Hypothalamus (tissue), 51 donors: Measurements from ENCODE around the gene ZFHX3.

Source experiments
- DNase-seq, 51 donors: peaks; one replicate each; lab custom pipeline; 2025; lab: John Stamatoyannopoulos, UW

Gene ZFHX3

GRCh38 chr16:73069581-73070262 lies 21.8 kb upstream of the ZFHX3 start:
- no peak for DNase-seq

- peak in 1 of 51 donors; percentile 29 for DNase-seq
Measured at GRCh38 chr16:73068541-73069401, 20.8 kb upstream of the ZFHX3 start.

GRCh38 chr16:73067671-73068540 lies 20.0 kb upstream of the ZFHX3 start:
- no peak for DNase-seq

GRCh38 chr16:73066927-73067670 lies 19.2 kb upstream of the ZFHX3 start:
- DNase-seq, result no peak

- peak in 1 of 51 donors; percentile 22 for DNase-seq
Measured at GRCh38 chr16:73066331-73066926, 18.5 kb upstream of the ZFHX3 start.

GRCh38 chr16:73065632-73066330 lies 17.9 kb upstream of the ZFHX3 start:
- DNase-seq, result no peak

- DNase-seq, result no peak
Measured at GRCh38 chr16:73064994-73065545, 17.1 kb upstream of the ZFHX3 start.

- DNase-seq, result peak in 1 of 51 donors; percentile 8
Measured at GRCh38 chr16:73064212-73064993, 16.5 kb upstream of the ZFHX3 start.

- no peak for DNase-seq
Measured at GRCh38 chr16:73063854-73064211, 15.9 kb upstream of the ZFHX3 start.

GRCh38 chr16:73062743-73063733 lies 15.1 kb upstream of the ZFHX3 start:
- DNase-seq, result no peak

GRCh38 chr16:73062001-73062616 lies 14.2 kb upstream of the ZFHX3 start:
- DNase-seq, result no peak

GRCh38 chr16:73060892-73061490 lies 13.1 kb upstream of the ZFHX3 start:
- DNase-seq, result no peak

- DNase-seq, result no peak
Measured at GRCh38 chr16:73059779-73060615, 12.1 kb upstream of the ZFHX3 start.

- DNase-seq, result peak in 10 of 51 donors; percentile 15 to 58 (median 33)
Measured at GRCh38 chr16:73058616-73059409, 10.9 kb upstream of the ZFHX3 start.
